Mesenchymal stem cell (in vitro differentiated cells and primary cell): Measurements from ENCODE around the gene TBX1.

Experiments used
- DNase-seq: peaks from one replicate; pipeline ENCODE4 v3.0.0-alpha.2; 2013
- H2AFZ ChIP-seq: one replicate; pipeline ENCODE4 v1.6.1; 2013; ENCODE audit warnings: low read depth, mild to moderate bottlenecking, control low read depth, inconsistent platforms, low read length, moderate library complexity
- H2AK5ac ChIP-seq: 2 replicates; pipeline ENCODE4 v1.6.1; 2013; ENCODE audit warnings: low read length, moderate library complexity, mild to moderate bottlenecking, inconsistent platforms; ENCODE audit not compliant: severe bottlenecking
- H2BK120ac ChIP-seq: one replicate; pipeline ENCODE4 v1.6.1; 2013; ENCODE audit warnings: low read depth, mild to moderate bottlenecking, inconsistent platforms, low read length, moderate library complexity
- H2BK12ac ChIP-seq, 2 experiments: one replicate each; pipeline ENCODE4 v1.6.1; 2013; ENCODE audit warnings: inconsistent platforms in 2 of 2, low read length in 2 of 2, mild to moderate bottlenecking in 2 of 2, moderate library complexity in 2 of 2, control low read depth in 1 of 2
- H2BK15ac ChIP-seq: one replicate; pipeline ENCODE4 v1.6.1; 2013; ENCODE audit warnings: mild to moderate bottlenecking, low read depth, inconsistent platforms; ENCODE audit not compliant: poor library complexity, severe bottlenecking
- H2BK5ac ChIP-seq: 2 replicates; pipeline ENCODE4 v1.6.1; 2013; ENCODE audit warnings: low read depth, mild to moderate bottlenecking, low read length, control low read depth, inconsistent platforms; ENCODE audit not compliant: poor library complexity, severe bottlenecking
- H3K14ac ChIP-seq, 2 experiments: one replicate each; pipeline ENCODE4 v1.6.1; 2013; ENCODE audit warnings: inconsistent platforms in 2 of 2, low read length in 2 of 2, control low read depth in 1 of 2, mild to moderate bottlenecking in 1 of 2, moderate library complexity in 1 of 2
- H3K18ac ChIP-seq, 2 experiments: one replicate each; pipeline ENCODE4 v1.6.1; 2013; ENCODE audit warnings: inconsistent platforms in 2 of 2, low read length in 2 of 2, control low read depth in 1 of 2, low read depth in 1 of 2, mild to moderate bottlenecking in 1 of 2
- H3K23ac ChIP-seq, 2 experiments: one replicate each; pipeline ENCODE4 v1.6.1; 2013; ENCODE audit warnings: inconsistent platforms in 2 of 2, low read length in 2 of 2, mild to moderate bottlenecking in 2 of 2, moderate library complexity in 2 of 2, control low read depth in 1 of 2
- H3K27ac ChIP-seq: 2 replicates; pipeline ENCODE4 v1.5.1; 2013; ENCODE audit warnings: mild to moderate bottlenecking, moderate library complexity, low read length, control low read depth, inconsistent platforms; ENCODE audit not compliant: poor library complexity, severe bottlenecking
- H3K27me3 ChIP-seq, 2 experiments: 2 replicates each; pipeline versions ENCODE4 v1.6.1 to v1.7.0; 2013; ENCODE audit warnings: low read length in 2 of 2, mild to moderate bottlenecking in 2 of 2, moderate library complexity in 2 of 2, control low read depth in 1 of 2, inconsistent platforms in 1 of 2; ENCODE audit not compliant: control insufficient read depth in 1 of 2, insufficient read depth in 1 of 2
- H3K36me3 ChIP-seq, 2 experiments: 2 replicates each; pipeline versions ENCODE4 v1.6.1 to v1.7.0; 2013; ENCODE audit warnings: low read length in 2 of 2, control low read depth in 1 of 2, inconsistent platforms in 1 of 2, low read depth in 1 of 2, mild to moderate bottlenecking in 1 of 2; ENCODE audit not compliant: insufficient read depth in 2 of 2, control insufficient read depth in 1 of 2
- H3K4ac ChIP-seq, 2 experiments: one replicate each; pipeline ENCODE4 v1.6.1; 2013; ENCODE audit warnings: inconsistent platforms in 2 of 2, low read length in 2 of 2, mild to moderate bottlenecking in 2 of 2, moderate library complexity in 2 of 2, control low read depth in 1 of 2, low read depth in 1 of 2
- H3K4me1 ChIP-seq: 2 replicates; pipeline ENCODE4 v1.6.1; 2013; ENCODE audit warnings: low read depth, low read length, control low read depth; ENCODE audit not compliant: control insufficient read depth, insufficient read depth
- H3K4me2 ChIP-seq: 2 replicates; pipeline ENCODE4 v1.6.1; 2013; ENCODE audit warnings: low read length, mild to moderate bottlenecking, inconsistent platforms; ENCODE audit not compliant: poor library complexity, severe bottlenecking
- H3K4me3 ChIP-seq, 2 experiments: 2 replicates each; pipeline versions ENCODE4 v1.5.1 to v1.7.0; 2013; ENCODE audit warnings: low read length in 2 of 2, mild to moderate bottlenecking in 2 of 2, control low read depth in 1 of 2, low read depth in 1 of 2; ENCODE audit not compliant: insufficient read depth in 1 of 2
- H3K79me1 ChIP-seq: replicated peaks from 2 replicates; pipeline ENCODE4 v1.6.1; 2013; ENCODE audit warnings: mild to moderate bottlenecking, control low read depth, low read length, inconsistent platforms; ENCODE audit not compliant: poor library complexity, severe bottlenecking
- H3K9ac ChIP-seq: 2 replicates; pipeline ENCODE4 v1.7.0; 2013; ENCODE audit warnings: mild to moderate bottlenecking, low read length, moderate library complexity
- H3K9me3 ChIP-seq: 2 replicates; pipeline ENCODE4 v1.7.0; 2013; ENCODE audit warnings: mild to moderate bottlenecking, low read length; ENCODE audit not compliant: control insufficient read depth
- H4K8ac ChIP-seq: one replicate; pipeline ENCODE4 v1.6.1; 2013; ENCODE audit warnings: inconsistent platforms, mild to moderate bottlenecking, low read length, moderate library complexity
- H4K91ac ChIP-seq: one replicate; pipeline ENCODE4 v1.6.1; 2013; ENCODE audit warnings: mild to moderate bottlenecking, low read length, inconsistent platforms
- WGBS: methylation state at CpG from one replicate; pipeline ENCODE4 v1.1.7; 2013; ENCODE audit warnings: mixed read lengths; 5-methylcytosine and 5-hydroxymethylcytosine counted together

TBX1 gene

DNA sequence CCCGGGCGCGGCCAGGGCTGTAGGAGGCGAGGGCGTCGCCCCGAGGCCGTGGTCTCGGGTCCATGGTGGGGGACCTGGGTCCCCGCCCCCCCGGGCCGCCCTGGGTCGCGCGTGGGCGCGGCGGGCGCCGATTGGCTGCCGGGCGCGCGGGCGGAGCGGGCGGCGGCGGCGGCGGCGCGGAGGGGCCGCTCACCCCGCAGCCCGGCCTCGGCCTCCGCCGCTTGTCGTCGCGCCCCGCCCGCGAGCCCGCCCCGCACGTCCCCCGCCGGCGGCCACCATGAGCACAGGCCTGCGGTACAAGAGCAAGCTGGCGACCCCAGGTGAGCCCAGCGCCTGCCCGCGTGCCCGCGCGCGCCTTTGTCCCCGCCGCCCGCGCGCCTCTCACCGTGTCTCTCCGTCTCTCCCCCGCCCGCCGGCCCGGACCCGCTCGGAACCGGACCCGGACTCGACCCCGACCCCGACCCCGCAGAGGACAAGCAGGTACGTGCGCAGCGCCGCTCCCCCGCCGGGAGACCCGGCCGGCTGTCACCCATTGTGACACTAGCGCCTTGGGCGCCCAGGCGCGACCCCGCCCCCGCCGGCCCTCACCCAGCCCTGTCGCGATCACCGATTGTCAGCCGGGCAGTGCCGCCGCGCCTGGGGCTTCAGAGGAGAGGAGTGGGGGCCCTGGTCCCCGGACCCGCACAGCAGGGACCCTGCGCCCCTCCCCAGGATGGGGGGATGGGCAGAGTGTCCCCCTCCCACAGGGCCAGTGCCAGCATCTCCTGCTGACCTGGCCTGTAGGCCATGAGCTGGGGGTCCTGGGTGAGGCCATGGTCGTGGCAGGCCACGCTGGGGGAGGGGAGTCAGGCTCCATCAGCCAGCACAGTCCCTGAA, 46.0 kb upstream of the TBX1 start, which contains the start of gene SEPTIN5:
Gene SEPTIN5 (plus strand): TSS at position 192 of the 876 bp plus-strand sequence. CDS start 86 bp downstream, at position 278.
- Histone ChIP-seq H3K9me3 (no peaks in the 10 kb centered on the region), H2BK12ac (peak within 1 kb of the TSS in 1 of 2 experiments; percentile 80), H4K8ac (peak within 1 kb of the TSS; percentile 38), H3K27ac (no peak within 1 kb of the TSS), H2AFZ (peak within 1 kb of the TSS; percentile 65), H2BK15ac (no peak within 1 kb of the TSS), H3K18ac (peak within 1 kb of the TSS; percentile 61 to 63), H3K79me1 (peaks cover 4% of the 10 kb centered on the region), H4K91ac (peak within 1 kb of the TSS; percentile 21), H2AK5ac (no peak within 1 kb of the TSS), H3K4me2 (peak within 1 kb of the TSS; percentile 93), H3K4ac (peak within 1 kb of the TSS in 1 of 2 experiments; percentile 49), H3K36me3 (peaks cover 0 to 6% of the 10 kb centered on the region in 2 experiments), H3K4me3 (peak within 1 kb of the TSS; percentile 67), H3K27me3 (peaks cover 37 to 38% of the 10 kb centered on the region in 2 experiments), H3K4me1 (peaks cover 29% of the 10 kb centered on the region), H3K23ac (peak within 1 kb of the TSS in 1 of 2 experiments; percentile 64), H2BK120ac (peak within 1 kb of the TSS; percentile 46), H3K14ac (no peak within 1 kb of the TSS), H3K9ac (peak within 1 kb of the TSS; percentile 38), H2BK5ac (no peak within 1 kb of the TSS)
- WGBS = 7% methylated on average over 59 of the region's 106 CpGs
- DNase-seq = no peak

DNA sequence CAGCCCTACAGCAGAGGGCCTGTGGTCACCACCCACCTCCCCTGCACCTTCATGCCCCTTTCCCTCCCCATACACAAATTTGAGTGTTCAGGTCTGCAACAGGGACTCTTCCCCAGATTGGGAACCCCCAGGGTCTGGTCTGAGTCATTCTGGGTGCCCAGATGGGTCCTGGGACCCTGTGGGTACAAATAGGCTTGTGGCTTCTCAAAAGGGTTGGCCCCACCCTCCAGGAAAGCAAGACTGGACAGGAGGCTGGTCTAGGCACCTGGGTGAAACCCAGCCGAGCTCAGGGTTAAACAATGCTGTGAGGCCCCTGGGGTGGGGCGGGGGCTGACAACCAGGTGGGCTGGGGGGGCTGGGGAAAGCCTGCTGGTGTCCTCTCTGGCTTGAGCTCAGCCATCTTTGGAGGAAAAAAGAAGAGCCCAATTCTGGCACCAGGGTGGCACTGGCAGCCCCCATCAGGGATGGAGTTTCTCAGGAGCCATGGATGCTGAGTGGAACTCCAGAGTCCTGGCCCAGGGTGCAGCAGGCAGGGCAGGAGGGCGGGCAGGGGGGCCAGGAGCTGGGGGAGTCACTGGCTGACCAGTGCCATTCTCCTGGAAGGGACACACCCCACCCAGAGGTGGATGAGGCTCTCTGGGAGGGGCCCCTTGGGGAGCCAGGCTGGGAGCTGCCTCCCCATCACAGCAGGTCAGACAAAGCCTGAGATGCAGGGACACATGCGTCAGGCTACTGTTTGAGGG, 45.2 kb upstream of the TBX1 start:
- H3K27me3 ChIP-seq = peaks cover 30 to 39% of the 10 kb centered on the region in 2 experiments
- no peak overlapping the region for H4K8ac ChIP-seq
- H2AK5ac ChIP-seq = no peak overlapping the region
- peaks cover 0 to 13% of the 10 kb centered on the region in 2 experiments for H3K36me3 ChIP-seq
- H3K9me3 ChIP-seq = no peaks in the 10 kb centered on the region
- no peak overlapping the region for H3K23ac ChIP-seq
- no peak overlapping the region for H3K4ac ChIP-seq
- H3K4me1 ChIP-seq = peaks cover 29% of the 10 kb centered on the region
- H3K14ac ChIP-seq = no peak overlapping the region
- H2BK120ac ChIP-seq = no peak overlapping the region
- no peak overlapping the region for H2BK15ac ChIP-seq
- peak overlapping the region; percentile 18 for H3K9ac ChIP-seq
- no peak overlapping the region for H2AFZ ChIP-seq
- H2BK12ac ChIP-seq = no peak overlapping the region
- 80% methylated on average over 4 of the region's 4 CpGs for WGBS
- peak overlapping the region in 1 of 2 experiments; percentile 61 for H3K18ac ChIP-seq
- H3K4me2 ChIP-seq = no peak overlapping the region
- H3K27ac ChIP-seq = no peak overlapping the region
- no peak overlapping the region for H4K91ac ChIP-seq
- no peak for DNase-seq
- H3K79me1 ChIP-seq = peaks cover 4% of the 10 kb centered on the region
- no peak overlapping the region for H2BK5ac ChIP-seq
- H3K4me3 ChIP-seq = peak overlapping the region; percentile 67

DNA sequence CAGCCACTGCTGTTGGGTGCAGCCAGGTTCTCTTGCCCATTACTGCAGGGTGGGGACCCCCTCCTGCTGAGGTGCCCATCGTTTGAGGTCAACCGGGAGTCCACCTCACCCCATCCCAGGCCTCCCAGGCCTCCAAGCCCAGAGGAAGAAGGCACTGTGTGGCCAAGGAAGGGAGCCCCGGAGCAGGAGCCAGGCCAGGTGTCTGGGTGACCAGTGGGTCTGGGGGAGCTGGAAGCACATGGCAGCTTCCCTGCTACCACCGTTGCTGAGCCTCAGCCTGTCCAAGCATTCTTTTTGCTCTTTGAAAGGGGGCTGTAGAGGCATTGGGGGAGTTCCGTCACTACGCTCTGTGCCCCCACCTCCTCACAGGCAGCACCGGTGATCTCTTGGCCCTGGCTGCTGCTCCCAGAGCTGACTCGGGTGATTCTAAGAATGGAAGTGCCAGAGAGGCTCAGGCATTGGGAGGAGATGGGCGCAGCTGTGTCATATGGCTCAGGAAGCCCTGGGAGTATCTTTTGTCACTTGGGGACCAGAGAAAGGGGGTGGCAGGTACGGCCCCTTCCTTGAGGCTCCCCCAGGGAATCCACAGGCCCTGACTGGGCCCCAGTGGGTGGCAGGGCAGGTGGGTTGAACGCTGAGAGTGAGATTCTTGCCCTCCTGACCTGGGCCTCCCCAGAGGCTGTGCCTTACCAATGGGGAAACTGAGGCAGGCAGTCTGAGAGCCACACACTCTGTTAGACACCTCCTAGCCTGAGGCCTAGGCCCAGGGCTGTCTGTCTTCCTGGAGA, 44.3 kb upstream of the TBX1 start:
- no peak overlapping the region for H3K9ac ChIP-seq
- H2BK120ac ChIP-seq = no peak overlapping the region
- no peak overlapping the region for H2BK15ac ChIP-seq
- no peak overlapping the region for H3K4me2 ChIP-seq
- H3K9me3 ChIP-seq = no peaks in the 10 kb centered on the region
- H3K23ac ChIP-seq = peak overlapping the region in 1 of 2 experiments; percentile 48
- H3K18ac ChIP-seq = no peak overlapping the region
- H3K14ac ChIP-seq = peak overlapping the region in 1 of 2 experiments; percentile 15
- H4K91ac ChIP-seq = no peak overlapping the region
- no peak overlapping the region for H4K8ac ChIP-seq
- peaks cover 26 to 44% of the 10 kb centered on the region in 2 experiments for H3K27me3 ChIP-seq
- no peak for DNase-seq
- no peak overlapping the region for H3K4me3 ChIP-seq
- no peak overlapping the region for H2BK12ac ChIP-seq
- H3K79me1 ChIP-seq = peaks cover 4% of the 10 kb centered on the region
- no peak overlapping the region for H2BK5ac ChIP-seq
- H3K4ac ChIP-seq = no peak overlapping the region
- no peak overlapping the region for H3K27ac ChIP-seq
- peaks cover 0 to 16% of the 10 kb centered on the region in 2 experiments for H3K36me3 ChIP-seq
- no peak overlapping the region for H2AK5ac ChIP-seq
- H3K4me1 ChIP-seq = peaks cover 29% of the 10 kb centered on the region
- H2AFZ ChIP-seq = no peak overlapping the region
- WGBS = 92% methylated on average over 11 of the region's 11 CpGs
